Epithelial cell of esophagus (primary cell): ENCODE data around the gene YWHAG.

Experiments used
- DNase-seq: peaks from one replicate; pipeline ENCODE4 v3.0.0; 2010; ENCODE audit warnings: low read depth
- H3K4me3 ChIP-seq: 2 replicates; pipeline ENCODE4 v1.5.1; 2011; ENCODE audit warnings: mild to moderate bottlenecking, low read length, control low read depth
- TF ChIP-seq, protein P1 (sequence below): IDR thresholded peaks from 2 replicates; pipeline ENCODE4 v1.5.1; 2011; ENCODE audit warnings: low read depth, mild to moderate bottlenecking, low read length, control low read depth, inconsistent platforms; ENCODE audit not compliant: insufficient read depth; ENCODE audit errors: missing control alignments

YWHAG gene

DNA sequence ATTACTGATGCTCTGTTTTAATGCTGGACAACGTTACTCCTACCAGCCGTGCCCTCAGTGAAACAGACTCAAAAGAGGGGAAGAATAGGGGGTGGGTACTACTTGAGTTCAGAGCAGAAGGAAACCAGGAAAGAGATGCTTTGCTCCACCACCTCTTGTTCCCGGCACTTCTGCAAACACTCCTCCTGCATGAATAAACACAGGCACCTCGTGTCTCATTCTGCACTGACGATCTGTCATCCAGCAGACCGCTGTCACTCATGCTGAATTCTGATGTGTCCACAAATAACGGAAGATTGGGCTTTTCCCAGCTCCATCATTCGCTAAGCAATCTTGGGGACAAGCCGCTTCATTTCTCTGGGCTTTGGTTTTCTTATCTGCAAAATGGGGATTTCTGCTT is 26.7 kb downstream of the YWHAG start:
- H3K4me3 ChIP-seq, result no peak overlapping the region
- DNase-seq, result no peak
- TF ChIP-seq, protein P1, sequence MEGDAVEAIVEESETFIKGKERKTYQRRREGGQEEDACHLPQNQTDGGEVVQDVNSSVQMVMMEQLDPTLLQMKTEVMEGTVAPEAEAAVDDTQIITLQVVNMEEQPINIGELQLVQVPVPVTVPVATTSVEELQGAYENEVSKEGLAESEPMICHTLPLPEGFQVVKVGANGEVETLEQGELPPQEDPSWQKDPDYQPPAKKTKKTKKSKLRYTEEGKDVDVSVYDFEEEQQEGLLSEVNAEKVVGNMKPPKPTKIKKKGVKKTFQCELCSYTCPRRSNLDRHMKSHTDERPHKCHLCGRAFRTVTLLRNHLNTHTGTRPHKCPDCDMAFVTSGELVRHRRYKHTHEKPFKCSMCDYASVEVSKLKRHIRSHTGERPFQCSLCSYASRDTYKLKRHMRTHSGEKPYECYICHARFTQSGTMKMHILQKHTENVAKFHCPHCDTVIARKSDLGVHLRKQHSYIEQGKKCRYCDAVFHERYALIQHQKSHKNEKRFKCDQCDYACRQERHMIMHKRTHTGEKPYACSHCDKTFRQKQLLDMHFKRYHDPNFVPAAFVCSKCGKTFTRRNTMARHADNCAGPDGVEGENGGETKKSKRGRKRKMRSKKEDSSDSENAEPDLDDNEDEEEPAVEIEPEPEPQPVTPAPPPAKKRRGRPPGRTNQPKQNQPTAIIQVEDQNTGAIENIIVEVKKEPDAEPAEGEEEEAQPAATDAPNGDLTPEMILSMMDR, result no peak

DNA sequence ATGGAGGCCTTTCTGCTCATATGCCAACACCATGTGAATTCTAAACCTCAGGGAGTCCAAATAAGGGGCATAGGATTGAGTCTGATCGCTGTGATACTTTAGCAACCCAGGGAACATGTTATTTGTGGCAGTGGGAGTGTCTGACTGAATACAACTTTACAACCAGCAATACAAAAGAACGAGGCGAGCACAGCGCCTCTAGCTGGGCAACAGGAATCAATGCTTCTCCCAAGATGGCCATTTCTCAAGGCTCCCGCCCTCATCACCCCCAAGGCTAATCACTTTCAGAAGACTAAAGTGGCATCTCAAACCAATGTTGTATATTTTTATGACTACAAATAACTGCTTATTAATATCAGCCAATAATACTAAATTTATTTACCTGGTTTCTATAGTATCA is 28.1 kb downstream of the YWHAG start:
- no peak for DNase-seq
- TF ChIP-seq, protein P1, result no peak
- H3K4me3 ChIP-seq, result no peak overlapping the region

DNA sequence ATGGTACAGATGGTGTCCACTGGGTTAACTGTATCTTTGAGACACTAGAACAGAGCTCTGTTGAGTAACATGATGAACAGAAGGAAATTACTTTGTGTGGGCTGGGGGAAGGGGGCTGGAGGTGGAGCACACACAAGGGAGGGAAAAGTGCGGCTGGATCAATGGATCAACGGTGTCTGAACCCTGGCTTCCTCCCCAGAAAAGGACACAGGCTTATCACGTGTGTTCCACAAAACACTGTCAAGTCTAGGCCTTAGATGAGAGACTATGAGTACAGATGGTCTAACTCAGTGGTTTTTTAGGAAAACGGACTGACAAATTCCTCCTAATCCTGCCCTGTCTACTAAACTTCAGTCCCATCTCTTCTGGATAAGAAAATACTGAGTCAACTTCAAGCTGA is 28.5 kb downstream of the YWHAG start:
- TF ChIP-seq, protein P1, result no peak
- no peak for DNase-seq
- H3K4me3 ChIP-seq, result no peak overlapping the region

DNA sequence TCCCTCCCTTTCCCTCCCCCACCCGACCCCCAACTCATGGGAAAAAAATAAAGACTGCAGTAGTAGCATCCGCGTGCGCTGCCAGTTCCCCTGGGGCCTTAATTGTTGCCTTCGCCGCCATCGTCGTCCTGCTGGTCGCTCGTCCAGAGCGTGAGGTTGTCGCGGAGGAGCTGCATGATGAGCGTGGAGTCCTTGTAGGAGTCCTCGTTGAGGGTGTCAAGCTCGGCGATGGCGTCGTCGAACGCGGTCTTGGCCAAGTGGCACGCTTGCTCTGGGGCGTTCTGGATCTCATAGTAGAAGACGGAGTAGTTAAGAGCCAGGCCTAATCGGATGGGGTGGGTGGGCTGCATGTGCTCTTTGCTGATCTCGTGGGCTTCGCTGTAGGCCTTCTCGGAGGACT is 29.3 kb downstream of the YWHAG start:
- no peak for DNase-seq
- no peak overlapping the region for H3K4me3 ChIP-seq
- TF ChIP-seq, protein P1, result no peak

DNA sequence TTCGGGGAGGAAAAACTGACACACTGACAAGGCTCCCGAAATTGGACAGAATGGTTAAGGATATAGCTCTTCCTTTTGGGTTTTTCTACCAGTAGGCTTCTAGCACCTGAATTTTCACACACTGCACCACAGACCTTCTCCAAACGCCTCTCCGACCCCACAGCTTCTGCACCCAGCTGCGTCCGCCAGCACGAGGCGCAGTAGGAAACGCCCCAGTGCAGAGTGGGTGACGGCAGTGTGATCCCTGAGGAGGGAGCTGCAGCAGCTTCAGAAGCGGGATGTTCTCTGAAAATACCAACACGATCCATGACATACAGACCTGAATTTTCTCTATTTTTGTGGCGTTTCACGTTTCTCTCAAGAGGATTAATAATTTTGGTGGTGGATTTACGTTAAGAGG is 30.4 kb downstream of the YWHAG start:
- TF ChIP-seq, protein P1, result no peak
- DNase-seq, result no peak
- no peak overlapping the region for H3K4me3 ChIP-seq

DNA sequence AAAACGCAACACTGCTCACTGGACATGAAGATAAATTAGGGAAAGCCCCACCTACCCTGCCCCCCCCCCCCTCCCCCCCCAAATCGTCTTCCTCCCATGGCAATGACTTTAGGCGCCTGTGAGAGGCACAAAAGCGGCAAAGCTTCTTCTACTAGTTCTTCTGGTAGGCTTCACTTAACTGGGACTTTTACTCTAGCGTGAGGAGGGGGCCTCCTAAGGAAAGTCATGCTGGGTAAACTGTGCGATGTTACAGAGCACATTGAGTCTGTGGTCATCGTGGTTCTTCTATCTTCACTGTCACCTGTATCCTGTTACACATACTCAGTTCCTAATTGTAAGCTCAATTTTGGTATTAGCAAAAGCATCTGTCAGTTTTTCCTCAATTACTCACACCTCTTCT is 31.2 kb downstream of the YWHAG start:
- no peak overlapping the region for H3K4me3 ChIP-seq
- TF ChIP-seq, protein P1, result no peak
- no peak for DNase-seq

DNA sequence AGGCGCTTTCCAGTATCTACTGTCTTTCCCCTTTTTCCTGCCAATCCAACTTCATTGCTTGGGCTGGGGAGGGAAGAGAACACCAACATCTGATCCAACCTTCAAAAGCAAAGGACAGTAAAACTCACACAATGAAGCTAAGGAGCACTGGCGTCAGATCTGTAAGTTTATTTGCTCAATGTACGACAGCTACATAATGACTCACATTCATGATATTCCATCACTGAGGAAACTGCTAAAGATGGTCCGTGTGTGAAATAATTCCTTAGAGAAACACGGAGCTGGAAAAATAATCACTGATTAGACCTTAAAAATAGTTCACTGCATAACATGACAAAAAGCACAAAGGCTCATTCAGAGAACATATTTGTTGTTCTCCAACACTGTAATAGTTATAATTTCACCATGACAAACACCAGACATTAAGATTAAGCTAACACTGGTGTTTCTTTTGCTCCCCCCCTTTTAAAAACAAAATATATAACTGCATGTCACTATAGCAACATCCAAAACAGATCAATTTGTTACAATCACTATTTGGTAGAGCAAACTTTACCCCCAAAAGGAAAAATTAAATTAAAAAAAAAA is 32.1 kb downstream of the YWHAG start:
- no peak overlapping the region for H3K4me3 ChIP-seq
- no peak for DNase-seq

More for the DNA sequence above, 32.1 kb downstream of the YWHAG start:
- TF ChIP-seq, protein P1, result no peak
